CD14-positive monocyte (primary cell): ENCODE results near the gene POC1A. TPM values are rescaled to one million over a fixed set of nuclear protein-coding genes. Genes with fewer than 3 reads are reported as not detected.

ENCODE experiments used
- DNase-seq, 3 donors: peaks; one replicate each; pipeline ENCODE4 v3.0.0-alpha.2; 2011 to 2022
- H2AFZ ChIP-seq: 2 replicates; pipeline ENCODE4 v1.6.0; 2012; ENCODE audit warnings: mild to moderate bottlenecking, low read depth, low read length, inconsistent platforms; ENCODE audit not compliant: insufficient read depth, poor library complexity, severe bottlenecking
- H3K27ac ChIP-seq, 2 donors: 1 replicate in 1 of 2; 2 replicates in 1 of 2; pipeline ENCODE4 v1.5.1; 2012 to 2013; ENCODE audit warnings: low read length in 2 of 2, control low read depth in 1 of 2, inconsistent platforms in 1 of 2, low read depth in 1 of 2, mild to moderate bottlenecking in 1 of 2
- H3K27me3 ChIP-seq, 2 donors: one replicate each; pipeline versions ENCODE4 v1.6.0 to v1.6.1; 2011 to 2013; ENCODE audit warnings: low read length in 2 of 2; ENCODE audit not compliant: control insufficient read depth in 2 of 2, insufficient read depth in 2 of 2
- H3K36me3 ChIP-seq, 2 donors: replicated peaks in 1 of 2; 1 replicate in 1 of 2; 2 replicates in 1 of 2; pipeline versions ENCODE4 v1.5.1 to v1.6.1; 2012 to 2013; ENCODE audit warnings: low read length in 2 of 2, control low read depth in 1 of 2, inconsistent platforms in 1 of 2, mild to moderate bottlenecking in 1 of 2; ENCODE audit not compliant: insufficient read depth in 2 of 2, control insufficient read depth in 1 of 2
- H3K4me1 ChIP-seq, 2 donors: 1 replicate in 1 of 2; 2 replicates in 1 of 2; pipeline versions ENCODE4 v1.5.1 to v1.6.1; 2012 to 2013; ENCODE audit warnings: low read length in 2 of 2, control low read depth in 1 of 2, inconsistent platforms in 1 of 2, mild to moderate bottlenecking in 1 of 2, moderate library complexity in 1 of 2; ENCODE audit not compliant: insufficient read depth in 2 of 2, control insufficient read depth in 1 of 2
- H3K4me2 ChIP-seq: replicated peaks from 2 replicates; pipeline ENCODE3; 2012; ENCODE audit warnings: low read length, moderate library complexity, mild to moderate bottlenecking; ENCODE audit not compliant: poor library complexity, severe bottlenecking; ENCODE audit errors: extremely low read depth
- H3K4me3 ChIP-seq, 3 experiments: fragments of 200-600 bp in 1 of 3; sonication (generic) in 1 of 3; replicated peaks in 1 of 3; 1 replicate in 2 of 3; 2 replicates in 1 of 3; pipeline ENCODE4 v1.5.1; 2011 to 2013; ENCODE audit warnings: low read length in 3 of 3, mild to moderate bottlenecking in 3 of 3, control low read depth in 2 of 3, low read depth in 2 of 3, inconsistent platforms in 1 of 3, moderate library complexity in 1 of 3
- H3K79me2 ChIP-seq: 2 replicates; pipeline ENCODE4 v1.6.0; 2012; ENCODE audit warnings: mild to moderate bottlenecking, control low read depth, inconsistent platforms, low read length, moderate library complexity; ENCODE audit not compliant: insufficient read depth
- H3K9ac ChIP-seq: 2 replicates; pipeline ENCODE4 v1.6.0; 2017; ENCODE audit warnings: low read length, mild to moderate bottlenecking; ENCODE audit not compliant: insufficient read depth, poor library complexity, severe bottlenecking
- H3K9me3 ChIP-seq, 2 donors: replicated peaks in 1 of 2; 1 replicate in 1 of 2; 2 replicates in 1 of 2; pipeline versions ENCODE4 v1.5.1 to v1.6.1; 2012 to 2013; ENCODE audit warnings: low read length in 2 of 2, control low read depth in 1 of 2; ENCODE audit not compliant: control insufficient read depth in 1 of 2, insufficient read depth in 1 of 2
- H4K20me1 ChIP-seq: 2 replicates; pipeline ENCODE4 v1.6.0; 2012; ENCODE audit warnings: mild to moderate bottlenecking, low read length, control low read depth, moderate library complexity; ENCODE audit not compliant: insufficient read depth
- H3K27ac Mint-ChIP-seq, 7 donors: one replicate each; pipeline ENCODE4 v1.8.0; 2020; ENCODE audit warnings: mild to moderate bottlenecking in 7 of 7, mixed read lengths in 7 of 7, moderate library complexity in 6 of 7, inconsistent platforms in 2 of 7
- H3K27me3 Mint-ChIP-seq, 3 donors: one replicate each; pipeline ENCODE4 v1.8.0; 2021 to 2022; ENCODE audit warnings: low read depth in 3 of 3, mild to moderate bottlenecking in 3 of 3, mixed read lengths in 3 of 3, moderate library complexity in 3 of 3, inconsistent platforms in 1 of 3
- H3K36me3 Mint-ChIP-seq, 2 donors: one replicate each; pipeline ENCODE4 v1.8.0; 2020; ENCODE audit warnings: mixed read lengths in 2 of 2, inconsistent platforms in 1 of 2, mild to moderate bottlenecking in 1 of 2
- H3K4me1 Mint-ChIP-seq: one replicate; pipeline ENCODE4 v1.8.0; 2020; ENCODE audit warnings: mild to moderate bottlenecking, mixed read lengths
- H3K4me3 Mint-ChIP-seq, 2 donors: one replicate each; pipeline ENCODE4 v1.8.0; 2020; ENCODE audit warnings: mild to moderate bottlenecking in 2 of 2, mixed read lengths in 2 of 2, moderate library complexity in 1 of 2
- H3K9me3 Mint-ChIP-seq, 7 donors: one replicate each; pipeline ENCODE4 v1.8.0; 2020 to 2022; ENCODE audit warnings: mixed read lengths in 7 of 7, mild to moderate bottlenecking in 6 of 7, moderate library complexity in 6 of 7, inconsistent platforms in 2 of 7
- WGBS: methylation state at CpG from one replicate; pipeline ENCODE4 v1.1.5; 2013; ENCODE audit warnings: missing lambda C conversion rate; ENCODE audit not compliant: insufficient coverage; 5-methylcytosine and 5-hydroxymethylcytosine counted together
- intact Hi-C, 2 donors: fragments of 100-400 bp; cut with micrococcal nuclease; formaldehyde crosslinking; loops; one replicate each; pipeline versions ENCODE4 v1.15.0 to v1.15.1; 2023
- polyA plus RNA-seq, 3 donors: library from polyadenylated mRNA; depleted of rRNA in 1 of 3; unstranded in 2 of 3; stranded (reverse) in 1 of 3; fragments of 300-500 nt in 2 of 3; fragments of >200 nt in 1 of 3; fragmentation: Illumina TruSeq in 2 of 3; gene quantifications; 1 replicate in 2 of 3; 2 replicates in 1 of 3; pipeline ENCODE4 v1.2.3, GENCODE V29; 2012 to 2021
- TF ChIP-seq, protein P1 (sequence below): fragments of 200-600 bp; IDR thresholded peaks from one replicate; pipeline ENCODE4 v1.8.0; 2022; ENCODE audit warnings: antibody characterized with exemption, mild to moderate bottlenecking

Gene POC1A
- polyA plus RNA-seq, 3 donors: 1.2 to 2.0 (median 1.5) TPM

GRCh38 chr3:52122491-52122890 lies 31.7 kb downstream of the POC1A start:
- peaks cover 23 to 42% of the 10 kb centered on the region in 2 donors for H3K36me3 Mint-ChIP-seq
- H3K27me3 Mint-ChIP-seq: no peaks in the 10 kb centered on the region
- peak overlapping the region in 1 of 3 experiments; percentile 61 for H3K4me3 ChIP-seq
- peaks cover 60% of the 10 kb centered on the region for H3K4me1 Mint-ChIP-seq
- H3K27ac ChIP-seq: peak overlapping the region; percentile 84 to 85
- peak overlapping the region; percentile 41 for H2AFZ ChIP-seq
- no peaks in the 10 kb centered on the region for H3K27me3 ChIP-seq
- H3K36me3 ChIP-seq: peaks cover 0 to 27% of the 10 kb centered on the region in 2 donors
- intact Hi-C loops: loop anchor here (2.0 to 5.0 kb wide), 6 partner anchors 34 to 185 kb away; partner anchors contain the start of genes DUSP7 (in 1 of the 2), PARP3 (in 1 of the 2) and RRP9 (in 1 of the 2)
- no peaks in the 10 kb centered on the region for H3K79me2 ChIP-seq
- H3K4me3 Mint-ChIP-seq: peak overlapping the region; percentile 35 to 50
- DNase-seq: no peak
- peak overlapping the region; percentile 84 to 94 (median 92) for H3K27ac Mint-ChIP-seq
- peaks cover 58 to 60% of the 10 kb centered on the region in 2 donors for H3K4me1 ChIP-seq
- WGBS: 93% methylated on average over 5 of the region's 7 CpGs
- peak overlapping the region; percentile 75 for H3K4me2 ChIP-seq
- no peaks in the 10 kb centered on the region for H4K20me1 ChIP-seq
- H3K9me3 Mint-ChIP-seq: no peaks in the 10 kb centered on the region
- peak overlapping the region; percentile 35 for H3K9ac ChIP-seq
- TF ChIP-seq, protein P1, sequence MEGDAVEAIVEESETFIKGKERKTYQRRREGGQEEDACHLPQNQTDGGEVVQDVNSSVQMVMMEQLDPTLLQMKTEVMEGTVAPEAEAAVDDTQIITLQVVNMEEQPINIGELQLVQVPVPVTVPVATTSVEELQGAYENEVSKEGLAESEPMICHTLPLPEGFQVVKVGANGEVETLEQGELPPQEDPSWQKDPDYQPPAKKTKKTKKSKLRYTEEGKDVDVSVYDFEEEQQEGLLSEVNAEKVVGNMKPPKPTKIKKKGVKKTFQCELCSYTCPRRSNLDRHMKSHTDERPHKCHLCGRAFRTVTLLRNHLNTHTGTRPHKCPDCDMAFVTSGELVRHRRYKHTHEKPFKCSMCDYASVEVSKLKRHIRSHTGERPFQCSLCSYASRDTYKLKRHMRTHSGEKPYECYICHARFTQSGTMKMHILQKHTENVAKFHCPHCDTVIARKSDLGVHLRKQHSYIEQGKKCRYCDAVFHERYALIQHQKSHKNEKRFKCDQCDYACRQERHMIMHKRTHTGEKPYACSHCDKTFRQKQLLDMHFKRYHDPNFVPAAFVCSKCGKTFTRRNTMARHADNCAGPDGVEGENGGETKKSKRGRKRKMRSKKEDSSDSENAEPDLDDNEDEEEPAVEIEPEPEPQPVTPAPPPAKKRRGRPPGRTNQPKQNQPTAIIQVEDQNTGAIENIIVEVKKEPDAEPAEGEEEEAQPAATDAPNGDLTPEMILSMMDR: no peak
- H3K9me3 ChIP-seq: no peaks in the 10 kb centered on the region

- Mint-ChIP-seq H3K27me3 (no peaks in the 10 kb centered on the region), H3K4me3 (peak overlapping the region; percentile 35 to 50), H3K9me3 (no peaks in the 10 kb centered on the region), H3K27ac (peak overlapping the region; percentile 84 to 94 (median 92)), H3K4me1 (peaks cover 65% of the 10 kb centered on the region), H3K36me3 (peaks cover 23 to 38% of the 10 kb centered on the region in 2 donors)
- Histone ChIP-seq H2AFZ (peak overlapping the region; percentile 57), H3K27me3 (no peaks in the 10 kb centered on the region), H3K4me1 (peaks cover 65% of the 10 kb centered on the region in 2 donors), H3K27ac (peak overlapping the region; percentile 84 to 85), H3K79me2 (no peaks in the 10 kb centered on the region), H3K9me3 (no peaks in the 10 kb centered on the region), H3K9ac (peak overlapping the region; percentile 54), H4K20me1 (no peaks in the 10 kb centered on the region), H3K4me3 (peak overlapping the region in 1 of 3 experiments; percentile 61), H3K36me3 (peaks cover 0 to 27% of the 10 kb centered on the region in 2 donors), H3K4me2 (peak overlapping the region; percentile 75)
- 0% methylated on average over 2 of the region's 6 CpGs for WGBS
- TF ChIP-seq, protein P1: no peak
- intact Hi-C loops: loop anchor here (2.0 to 5.0 kb wide), 7 partner anchors 33 to 185 kb away; partner anchors contain the start of genes DUSP7 (in 2 of the 2), PARP3 (in 1 of the 2) and RRP9 (in 1 of the 2)
- peak; percentile 45 to 81 (median 78) for DNase-seq
These were observed 32.4 kb downstream of the POC1A start for GRCh38 chr3:52121813-52122212.
